ENCODE measurements around the gene SNRNP35.
"Not testable (repeated sequence)": the region's sequence is repeated elsewhere in the genome, so short reads cannot be mapped to it uniquely, and the experiment has no call there.

Gene SNRNP35

GRCh38 chr12:123449856-123450255 is 8.1 kb upstream of the SNRNP35 start:
- no peak for DNase-seq

GRCh38 chr12:123450636-123451035 is 7.3 kb upstream of the SNRNP35 start:
- no peak for DNase-seq

GRCh38 chr12:123452276-123452550 is 5.7 kb upstream of the SNRNP35 start:
- DNase-seq, result peak in 1 of 3 experiments; percentile 30

- DNase-seq, result peak in 2 of 3 experiments; percentile 12 to 37
These were observed 4.8 kb upstream of the SNRNP35 start for GRCh38 chr12:123453165-123453564.

- not testable (repeated sequence) for DNase-seq
These were observed 5.2 kb downstream of the SNRNP35 start for GRCh38 chr12:123463174-123463573.

GRCh38 chr12:123465084-123465483 is 7.1 kb downstream of the SNRNP35 start:
- no peak for DNase-seq

GRCh38 chr12:123468786-123469185 is 10.8 kb downstream of the SNRNP35 start:
- DNase-seq, result no peak

GRCh38 chr12:123469978-123470377 is 12.0 kb downstream of the SNRNP35 start:
- no peak for DNase-seq

GRCh38 chr12:123471374-123472068 is 13.6 kb downstream of the SNRNP35 start:
- no peak for DNase-seq

- no peak for DNase-seq
These were observed 14.5 kb downstream of the SNRNP35 start for GRCh38 chr12:123472438-123472849.

- DNase-seq, result peak in 2 of 3 experiments; percentile 18 to 50
These were observed 16.7 kb downstream of the SNRNP35 start for GRCh38 chr12:123474485-123475245.

GRCh38 chr12:123475246-123475703 is 17.3 kb downstream of the SNRNP35 start:
- no peak for DNase-seq

GRCh38 chr12:123478069-123478468 is 20.1 kb downstream of the SNRNP35 start:
- DNase-seq, result no peak

GRCh38 chr12:123478762-123479161 is 20.8 kb downstream of the SNRNP35 start:
- DNase-seq, result no peak

- no peak for DNase-seq
These were observed 21.7 kb downstream of the SNRNP35 start for GRCh38 chr12:123479442-123480180.

- DNase-seq, result not testable (repeated sequence)
These were observed 23.3 kb downstream of the SNRNP35 start for GRCh38 chr12:123481251-123481650.

- DNase-seq, result no peak
These were observed 24.9 kb downstream of the SNRNP35 start for GRCh38 chr12:123482876-123483275.

- no peak for DNase-seq
These were observed 25.8 kb downstream of the SNRNP35 start for GRCh38 chr12:123483602-123484248.

- DNase-seq, result no peak
These were observed 27.8 kb downstream of the SNRNP35 start for GRCh38 chr12:123485756-123486155.

GRCh38 chr12:123487428-123487827 is 29.5 kb downstream of the SNRNP35 start:
- no peak for DNase-seq

- DNase-seq, result no peak
These were observed 30.7 kb downstream of the SNRNP35 start for GRCh38 chr12:123488539-123489230.

- no peak for DNase-seq
These were observed 31.6 kb downstream of the SNRNP35 start for GRCh38 chr12:123489580-123489979.

- no peak for DNase-seq
These were observed 32.1 kb downstream of the SNRNP35 start for GRCh38 chr12:123490089-123490488.

All from NCI-H1417 (cell line).